Upper lobe of left lung (tissue), 6 donors: Measurements from ENCODE around the gene TMA7B. TPM values are rescaled to one million over a fixed set of nuclear protein-coding genes. Genes with fewer than 3 reads are reported as not detected.

ENCODE experiments used
- ATAC-seq, 2 donors: fragments of 200-7000 bp; cut with Tn5 transposase; one replicate each; pipeline ENCODE4 v1.9.1; 2022; ENCODE audit warnings: mild to moderate bottlenecking in 2 of 2, moderate library complexity in 2 of 2; ENCODE audit not compliant: low FRiP score in 2 of 2
- DNase-seq, 2 donors: peaks; one replicate each; pipeline ENCODE4 v3.0.0-alpha.2; 2019 to 2020
- H3K27ac ChIP-seq, 4 donors: fragments of 200-600 bp; sonication (generic); one replicate each; pipeline ENCODE4 v1.5.1; 2016 to 2019
- H3K27me3 ChIP-seq, 4 donors: fragments of 200-600 bp; sonication (generic); one replicate each; pipeline ENCODE4 v1.5.1; 2017 to 2019
- H3K36me3 ChIP-seq, 4 donors: fragments of 200-600 bp; sonication (generic); one replicate each; pipeline ENCODE4 v1.5.1; 2016 to 2019
- H3K4me1 ChIP-seq, 4 donors: fragments of 200-600 bp; sonication (generic); one replicate each; pipeline ENCODE4 v1.5.1; 2018 to 2019
- H3K4me3 ChIP-seq, 4 donors: fragments of 200-600 bp; sonication (generic); one replicate each; pipeline ENCODE4 v1.5.1; 2017 to 2019; ENCODE audit warnings: mild to moderate bottlenecking in 2 of 4, moderate library complexity in 1 of 4
- H3K9me3 ChIP-seq, 4 donors: fragments of 200-600 bp; sonication (generic); one replicate each; pipeline ENCODE4 v1.5.1; 2018 to 2019
- CTCF ChIP-seq, 6 experiments: fragments of 450-650 bp in 4 of 6; fragments of 200-600 bp in 2 of 6; sonication (generic) in 2 of 6; IDR thresholded peaks; one replicate each; pipeline ENCODE4 v1.5.1; 2016 to 2019; ENCODE audit warnings: antibody characterized with exemption in 6 of 6
- EP300 ChIP-seq, 4 donors: sonication (generic); formaldehyde crosslinking; IDR thresholded peaks; one replicate each; pipeline ENCODE4 v1.5.1; 2017; ENCODE audit warnings: antibody characterized with exemption in 4 of 4, control low read depth in 2 of 4
- POLR2A ChIP-seq, 4 donors: fragments of 450-650 bp; IDR thresholded peaks; one replicate each; pipeline ENCODE4 v1.5.1; 2016 to 2017; ENCODE audit warnings: antibody characterized with exemption in 4 of 4, mild to moderate bottlenecking in 2 of 4
- POLR2AphosphoS5 ChIP-seq, 2 donors: sonication (generic); formaldehyde crosslinking; IDR thresholded peaks; one replicate each; pipeline ENCODE4 v1.5.1; 2017; ENCODE audit warnings: antibody characterized with exemption in 2 of 2
- WGBS, 2 donors: methylation state at CpG; one replicate each; pipeline ENCODE4 v1.1.5; 2017 to 2018; 5-methylcytosine and 5-hydroxymethylcytosine counted together
- total RNA-seq, 6 donors: library from RNA; depleted of rRNA in 4 of 6; stranded (reverse); fragments of >200 nt in 4 of 6; gene quantifications; one replicate each; pipeline versions ENCODE4 v1.1.0 to v1.2.1, GENCODE V29; 2016 to 2021
- donor health status: DM: no; HTN: no; CAD: no; lungs with moderate emphysema.
- donor health status: DM: no; HTN: yes; CAD: no; lungs with severe emphysema.

TMA7B gene
- total RNA-seq, 6 donors from 2014 or later = 0.24 to 2.3 (median 0.76) TPM; not detected in 1

- Histone ChIP-seq H3K27me3 (peaks cover 0 to 2% (median 0%) of the 10 kb centered on the region in 4 donors), H3K27ac (no peak overlapping the region), H3K36me3 (no peaks in the 10 kb centered on the region), H3K9me3 (no peaks in the 10 kb centered on the region), H3K4me1 (peaks cover 0 to 6% (median 2%) of the 10 kb centered on the region in 4 donors), H3K4me3 (no peak overlapping the region)
- ATAC-seq (no peak), DNase-seq (no peak)
- 54% methylated on average over 8 of the region's 8 CpGs for WGBS, 2 donors
- TF ChIP-seq POLR2AphosphoS5 (IDR thresholded peaks at IDR 0.05) (no peak), POLR2A (IDR thresholded peaks at IDR 0.05) (no peak), CTCF (IDR thresholded peaks at IDR 0.05) (no peak), EP300 (IDR thresholded peaks at IDR 0.05) (no peak)
Observed at GRCh38 chr22:39925909-39926679, 34.1 kb upstream of the TMA7B start.

- TF ChIP-seq POLR2A (IDR thresholded peaks at IDR 0.05) = no peak
- TF ChIP-seq CTCF (IDR thresholded peaks at IDR 0.05) = no peak
- no peak for TF ChIP-seq POLR2AphosphoS5 (IDR thresholded peaks at IDR 0.05)
- no peak for TF ChIP-seq EP300 (IDR thresholded peaks at IDR 0.05)
- H3K4me3 ChIP-seq = no peak overlapping the region
- WGBS, 2 donors = 65% methylated on average over 5 of the region's 5 CpGs
- peaks cover 0 to 2% (median 0%) of the 10 kb centered on the region in 4 donors for H3K27me3 ChIP-seq
- peaks cover 0 to 6% (median 2%) of the 10 kb centered on the region in 4 donors for H3K4me1 ChIP-seq
- ATAC-seq (no peak), DNase-seq (no peak)
- H3K27ac ChIP-seq = no peak overlapping the region
- no peaks in the 10 kb centered on the region for H3K36me3 ChIP-seq
- H3K9me3 ChIP-seq = no peaks in the 10 kb centered on the region
Observed at GRCh38 chr22:39926753-39927152, 33.4 kb upstream of the TMA7B start.

- Histone ChIP-seq H3K36me3 (no peaks in the 10 kb centered on the region), H3K9me3 (no peaks in the 10 kb centered on the region), H3K27me3 (peaks cover 0 to 2% (median 0%) of the 10 kb centered on the region in 4 donors), H3K27ac (no peak overlapping the region), H3K4me3 (no peak overlapping the region), H3K4me1 (peaks cover 0 to 6% (median 2%) of the 10 kb centered on the region in 4 donors)
- ATAC-seq (no peak), DNase-seq (no peak)
- no peak for TF ChIP-seq POLR2A (IDR thresholded peaks at IDR 0.05)
- no peak for TF ChIP-seq POLR2AphosphoS5 (IDR thresholded peaks at IDR 0.05)
- no peak for TF ChIP-seq EP300 (IDR thresholded peaks at IDR 0.05)
- no peak for TF ChIP-seq CTCF (IDR thresholded peaks at IDR 0.05)
- 55 to 68% methylated on average over 7 of the region's 7 CpGs for WGBS, 2 donors
Observed at GRCh38 chr22:39927544-39927943, 32.7 kb upstream of the TMA7B start.

DNA sequence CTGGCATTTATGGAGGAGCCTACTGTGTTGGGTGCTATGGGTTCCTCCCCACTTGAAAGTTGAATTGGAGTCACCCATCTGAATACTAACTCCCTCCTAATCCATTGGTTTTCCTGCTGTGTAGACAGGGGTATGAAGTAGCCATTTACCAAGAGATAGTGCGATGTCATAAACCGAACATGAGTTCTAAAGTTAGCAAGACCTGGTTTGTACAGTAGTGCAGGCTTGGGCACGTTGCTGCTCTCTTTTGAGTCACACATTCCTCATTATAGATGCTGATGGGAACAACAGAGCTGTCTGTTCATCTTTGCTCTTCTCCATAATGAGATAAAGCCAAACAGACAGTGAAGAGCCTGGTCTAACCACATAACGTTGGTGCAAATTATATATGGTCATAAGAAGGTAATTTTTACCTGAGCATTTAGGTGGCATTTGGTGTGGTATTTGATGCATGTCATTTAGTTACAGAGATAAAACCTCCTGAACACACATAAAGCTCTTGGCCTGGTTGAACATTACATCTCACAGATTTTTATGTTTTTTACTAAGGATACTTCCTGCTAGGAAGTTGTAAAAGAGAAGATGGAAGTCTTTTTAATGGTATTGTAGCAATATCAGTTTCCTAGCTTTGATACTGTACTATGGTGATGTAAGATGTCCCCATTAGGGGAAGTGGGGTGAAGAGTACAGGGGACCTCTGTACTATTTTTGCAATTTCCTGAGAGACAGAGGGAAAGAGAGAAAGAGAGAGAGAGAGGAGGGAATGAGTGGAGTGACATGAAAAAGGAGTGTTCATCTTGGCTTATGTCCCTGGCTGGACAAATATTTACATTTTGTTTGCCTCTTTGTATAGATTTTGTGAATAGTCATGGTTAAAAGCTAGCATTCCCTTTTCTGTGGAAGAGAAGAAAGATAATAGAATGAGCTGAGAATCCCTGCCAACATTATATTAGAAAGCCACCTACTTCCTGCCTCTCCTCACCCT, 31.4 kb upstream of the TMA7B start:
- no peaks in the 10 kb centered on the region for H3K9me3 ChIP-seq
- no peak for DNase-seq
- H3K4me1 ChIP-seq = peaks cover 0 to 6% (median 2%) of the 10 kb centered on the region in 4 donors
- peaks cover 0 to 4% (median 0%) of the 10 kb centered on the region in 4 donors for H3K27me3 ChIP-seq
- no peak for ATAC-seq
- no peaks in the 10 kb centered on the region for H3K36me3 ChIP-seq
- 65 to 78% methylated on average over 4 of the region's 4 CpGs for WGBS, 2 donors
- H3K4me3 ChIP-seq = no peak overlapping the region
- peak overlapping the region in 1 of 4 donors; percentile 16 for H3K27ac ChIP-seq
- TF ChIP-seq POLR2AphosphoS5 (IDR thresholded peaks at IDR 0.05) (no peak), CTCF (IDR thresholded peaks at IDR 0.05) (no peak), POLR2A (IDR thresholded peaks at IDR 0.05) (no peak), EP300 (IDR thresholded peaks at IDR 0.05) (no peak)
